Sigmoid colon (tissue), 4 donors: Measurements from ENCODE around the gene C6orf62.

ENCODE experiments used
- EP300 ChIP-seq, 4 donors: sonication (generic); formaldehyde crosslinking; IDR thresholded peaks; one replicate each; pipeline ENCODE4 v1.6.1; 2017; ENCODE audit warnings: antibody characterized with exemption in 4 of 4
- POLR2A ChIP-seq, 2 donors: fragments of 450-650 bp; IDR thresholded peaks; one replicate each; pipeline ENCODE4 v1.6.1; 2016; ENCODE audit warnings: antibody characterized with exemption in 2 of 2, mild to moderate bottlenecking in 2 of 2, moderate library complexity in 2 of 2
- TF ChIP-seq, protein P1 (sequence below), 4 experiments: fragments of 450-650 bp in 3 of 4; fragments of 200-600 bp in 1 of 4; IDR thresholded peaks; one replicate each; pipeline ENCODE4 v1.5.1; 2016 to 2019; ENCODE audit warnings: antibody characterized with exemption in 4 of 4, mild to moderate bottlenecking in 3 of 4, moderate library complexity in 2 of 4

DNA sequence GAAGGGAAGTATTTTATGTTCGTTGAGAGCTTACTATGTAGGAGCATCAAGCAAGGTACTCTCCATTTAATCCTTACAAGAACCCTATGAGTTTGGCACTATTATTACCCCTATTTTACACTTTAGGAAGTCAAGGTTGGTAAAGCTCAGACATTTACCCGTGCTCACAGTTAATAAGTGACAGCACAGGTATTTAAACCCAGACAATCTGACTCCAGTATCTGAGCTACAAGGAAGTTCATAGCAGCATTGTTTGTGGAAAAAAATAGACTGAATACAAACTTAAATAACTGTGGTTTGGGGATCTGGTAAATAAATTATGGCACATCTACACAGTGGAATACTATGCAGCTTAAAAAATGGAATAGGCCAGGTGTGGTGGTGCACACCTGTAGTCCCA, 34.6 kb upstream of the C6orf62 start:
- TF ChIP-seq EP300 (IDR thresholded peaks at IDR 0.05) (no peak), POLR2A (IDR thresholded peaks at IDR 0.05) (no peak)
- TF ChIP-seq, protein P1, sequence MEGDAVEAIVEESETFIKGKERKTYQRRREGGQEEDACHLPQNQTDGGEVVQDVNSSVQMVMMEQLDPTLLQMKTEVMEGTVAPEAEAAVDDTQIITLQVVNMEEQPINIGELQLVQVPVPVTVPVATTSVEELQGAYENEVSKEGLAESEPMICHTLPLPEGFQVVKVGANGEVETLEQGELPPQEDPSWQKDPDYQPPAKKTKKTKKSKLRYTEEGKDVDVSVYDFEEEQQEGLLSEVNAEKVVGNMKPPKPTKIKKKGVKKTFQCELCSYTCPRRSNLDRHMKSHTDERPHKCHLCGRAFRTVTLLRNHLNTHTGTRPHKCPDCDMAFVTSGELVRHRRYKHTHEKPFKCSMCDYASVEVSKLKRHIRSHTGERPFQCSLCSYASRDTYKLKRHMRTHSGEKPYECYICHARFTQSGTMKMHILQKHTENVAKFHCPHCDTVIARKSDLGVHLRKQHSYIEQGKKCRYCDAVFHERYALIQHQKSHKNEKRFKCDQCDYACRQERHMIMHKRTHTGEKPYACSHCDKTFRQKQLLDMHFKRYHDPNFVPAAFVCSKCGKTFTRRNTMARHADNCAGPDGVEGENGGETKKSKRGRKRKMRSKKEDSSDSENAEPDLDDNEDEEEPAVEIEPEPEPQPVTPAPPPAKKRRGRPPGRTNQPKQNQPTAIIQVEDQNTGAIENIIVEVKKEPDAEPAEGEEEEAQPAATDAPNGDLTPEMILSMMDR (IDR thresholded peaks at IDR 0.05) = no peak
